Measurements from ENCODE around the gene WDR49.

The WDR49 gene

GRCh38 chr3:167450195-167450594, 203.5 kb downstream of the WDR49 start:
- TF ChIP-seq CTCF (IDR thresholded peaks at IDR 0.05; ENCODE audit: insufficient read depth, low read depth, low read length, missing control alignments) = no peak
- DNase-seq (ENCODE audit: low read depth) = peak; percentile 26
- H3K4me3 ChIP-seq (ENCODE audit: low read depth, low read length) = no peak overlapping the region

- TF ChIP-seq CTCF (IDR thresholded peaks at IDR 0.05; ENCODE audit: insufficient read depth, low read depth, low read length, missing control alignments) = no peak
- no peak for DNase-seq (ENCODE audit: low read depth)
- H3K4me3 ChIP-seq (ENCODE audit: low read depth, low read length) = no peak overlapping the region
Measured at GRCh38 chr3:167445491-167445890, 208.3 kb downstream of the WDR49 start.

- DNase-seq (ENCODE audit: low read depth) = no peak
- no peak overlapping the region for H3K4me3 ChIP-seq (ENCODE audit: low read depth, low read length)
- TF ChIP-seq CTCF (IDR thresholded peaks at IDR 0.05; ENCODE audit: insufficient read depth, low read depth, low read length, missing control alignments) = no peak
Measured at GRCh38 chr3:167441256-167441655, 212.5 kb downstream of the WDR49 start.

GRCh38 chr3:167437428-167438139, 216.2 kb downstream of the WDR49 start:
- no peak for TF ChIP-seq CTCF (IDR thresholded peaks at IDR 0.05; ENCODE audit: insufficient read depth, low read depth, low read length, missing control alignments)
- no peak overlapping the region for H3K4me3 ChIP-seq (ENCODE audit: low read depth, low read length)
- DNase-seq (ENCODE audit: low read depth) = no peak
